Effector memory CD8-positive, alpha-beta T cell (primary cell): ENCODE measurements around the gene DNPEP.
"Not testable (repeated sequence)": the region's sequence is repeated elsewhere in the genome, so short reads cannot be mapped to it uniquely, and the experiment has no call there.

Experiments used
- ATAC-seq: fragments of 150-1000 bp; cut with Tn5 transposase; replicated peaks from 2 replicates; pipeline ENCODE4 v1.10.0; 2021; ENCODE audit warnings: mild to moderate bottlenecking, moderate library complexity
- DNase-seq, 3 experiments: peaks; one replicate each; pipeline ENCODE4 v3.0.0; 2021
- H3K27ac Mint-ChIP-seq, 2 donors: one replicate each; pipeline ENCODE4 v1.8.0; 2022; ENCODE audit warnings: mild to moderate bottlenecking in 2 of 2, mixed read lengths in 2 of 2, moderate library complexity in 2 of 2
- H3K27me3 Mint-ChIP-seq, 2 donors: one replicate each; pipeline ENCODE4 v1.8.0; 2022; ENCODE audit warnings: mixed read lengths in 2 of 2
- H3K36me3 Mint-ChIP-seq: one replicate; pipeline ENCODE4 v1.8.0; 2022; ENCODE audit warnings: mild to moderate bottlenecking, moderate library complexity, mixed read lengths; ENCODE audit not compliant: insufficient read depth
- H3K4me1 Mint-ChIP-seq, 2 donors: one replicate each; pipeline ENCODE4 v1.8.0; 2022; ENCODE audit warnings: low read depth in 2 of 2, mixed read lengths in 2 of 2
- H3K4me3 Mint-ChIP-seq, 2 donors: one replicate each; pipeline ENCODE4 v1.8.0; 2022; ENCODE audit warnings: mild to moderate bottlenecking in 2 of 2, mixed read lengths in 2 of 2, moderate library complexity in 2 of 2
- H3K9me3 Mint-ChIP-seq, 2 donors: one replicate each; pipeline ENCODE4 v1.8.0; 2022; ENCODE audit warnings: mixed read lengths in 2 of 2

DNPEP gene

DNA sequence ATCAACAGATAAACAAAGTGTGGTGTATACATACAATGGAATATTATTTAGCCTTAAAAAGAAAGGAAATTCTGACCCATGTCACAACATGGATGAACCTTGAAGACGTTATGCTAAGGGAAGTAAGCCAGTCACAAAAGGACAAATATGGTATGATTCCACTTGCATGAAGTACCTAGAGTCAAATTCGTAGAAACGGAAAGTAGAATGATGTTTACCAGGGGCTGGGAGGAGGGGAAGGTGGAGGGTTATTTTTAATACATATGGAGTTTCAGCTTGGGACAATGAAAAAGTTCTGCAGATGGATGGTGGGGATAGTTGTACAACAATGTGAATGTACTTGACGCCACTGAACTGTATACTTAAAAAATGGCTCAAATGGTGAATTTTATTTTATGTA, 27.1 kb upstream of the DNPEP start:
- no peak overlapping the region for H3K4me3 Mint-ChIP-seq
- H3K27me3 Mint-ChIP-seq = peaks cover 46 to 80% of the 10 kb centered on the region in 2 donors
- H3K36me3 Mint-ChIP-seq = no peaks in the 10 kb centered on the region
- no peak for DNase-seq
- no peaks in the 10 kb centered on the region for H3K9me3 Mint-ChIP-seq
- H3K27ac Mint-ChIP-seq = no peak overlapping the region
- ATAC-seq = no peak
- peaks cover 1 to 3% of the 10 kb centered on the region in 2 donors for H3K4me1 Mint-ChIP-seq

DNA sequence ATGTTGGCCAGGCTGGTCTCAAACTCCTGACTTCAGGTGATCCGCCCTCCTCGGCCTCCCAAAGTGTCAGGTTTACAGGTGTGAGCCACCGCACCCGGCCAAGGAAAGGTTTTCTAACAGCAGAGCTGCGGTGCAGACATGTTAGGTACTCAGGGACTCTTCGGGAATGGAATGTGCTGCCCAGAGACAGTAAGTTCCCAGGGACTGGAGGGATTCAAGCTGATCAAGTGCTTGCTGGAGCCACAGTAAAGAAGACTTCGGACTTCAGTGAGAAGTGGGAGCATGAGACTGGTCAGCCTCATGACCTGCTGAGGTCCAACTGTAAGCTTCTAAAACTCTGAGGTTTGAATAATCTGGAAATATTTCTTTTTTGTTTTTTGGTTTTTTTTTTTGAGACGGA, 22.7 kb upstream of the DNPEP start:
- Mint-ChIP-seq H3K36me3 (no peaks in the 10 kb centered on the region), H3K4me1 (no peaks in the 10 kb centered on the region), H3K27ac (no peak overlapping the region), H3K4me3 (no peak overlapping the region), H3K9me3 (no peaks in the 10 kb centered on the region), H3K27me3 (peaks cover 34 to 69% of the 10 kb centered on the region in 2 donors)
- ATAC-seq = no peak
- DNase-seq = no peak

DNA sequence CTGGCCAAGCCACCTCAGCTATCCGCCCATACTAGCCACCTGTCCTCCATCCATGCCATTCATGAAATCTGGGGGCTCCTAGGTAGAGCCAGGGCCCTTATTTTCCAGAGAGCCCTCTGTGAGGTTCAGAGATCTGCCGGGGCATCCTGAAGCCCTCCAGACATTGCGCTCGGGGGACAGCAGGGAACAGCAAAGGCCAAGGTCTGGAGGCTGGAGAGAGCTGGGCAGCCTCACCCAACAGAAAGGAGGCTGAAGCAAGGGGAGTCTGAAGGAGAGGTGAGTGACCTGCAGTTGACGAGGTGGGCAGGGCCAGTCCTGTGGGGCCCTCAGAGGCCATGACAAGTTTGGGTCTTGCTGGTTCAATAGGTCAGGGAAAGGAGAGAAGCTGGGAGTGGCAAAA, 21.9 kb upstream of the DNPEP start:
- Mint-ChIP-seq H3K9me3 (no peaks in the 10 kb centered on the region), H3K36me3 (no peaks in the 10 kb centered on the region), H3K4me3 (no peak overlapping the region), H3K27ac (no peak overlapping the region), H3K4me1 (no peaks in the 10 kb centered on the region), H3K27me3 (peaks cover 34 to 69% of the 10 kb centered on the region in 2 donors)
- DNase-seq = no peak
- ATAC-seq = no peak

DNA sequence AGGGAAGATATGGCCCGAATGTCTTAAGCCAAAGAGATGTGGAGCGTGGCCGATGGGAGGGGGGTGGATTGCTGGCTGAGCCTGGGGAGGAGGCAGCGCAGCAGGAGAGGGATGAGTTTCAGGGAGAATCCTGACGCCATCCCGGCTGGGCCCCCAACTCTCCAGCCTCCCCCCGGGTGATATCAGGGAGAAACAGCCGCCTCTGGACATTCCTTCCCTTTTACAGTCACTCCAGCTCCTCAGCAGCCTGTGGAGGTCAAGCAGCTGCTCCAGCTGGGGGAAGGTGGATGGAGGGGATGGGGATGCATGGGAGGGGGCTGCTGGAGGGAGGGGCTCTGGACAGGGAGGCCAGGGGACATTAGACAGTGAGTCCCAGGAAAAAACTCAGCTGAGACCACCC, 20.9 kb upstream of the DNPEP start:
- Mint-ChIP-seq H3K9me3 (no peaks in the 10 kb centered on the region), H3K4me3 (no peak overlapping the region), H3K4me1 (no peaks in the 10 kb centered on the region), H3K36me3 (no peaks in the 10 kb centered on the region), H3K27me3 (peaks cover 39 to 71% of the 10 kb centered on the region in 2 donors), H3K27ac (no peak overlapping the region)
- no peak for DNase-seq
- ATAC-seq = no peak

DNA sequence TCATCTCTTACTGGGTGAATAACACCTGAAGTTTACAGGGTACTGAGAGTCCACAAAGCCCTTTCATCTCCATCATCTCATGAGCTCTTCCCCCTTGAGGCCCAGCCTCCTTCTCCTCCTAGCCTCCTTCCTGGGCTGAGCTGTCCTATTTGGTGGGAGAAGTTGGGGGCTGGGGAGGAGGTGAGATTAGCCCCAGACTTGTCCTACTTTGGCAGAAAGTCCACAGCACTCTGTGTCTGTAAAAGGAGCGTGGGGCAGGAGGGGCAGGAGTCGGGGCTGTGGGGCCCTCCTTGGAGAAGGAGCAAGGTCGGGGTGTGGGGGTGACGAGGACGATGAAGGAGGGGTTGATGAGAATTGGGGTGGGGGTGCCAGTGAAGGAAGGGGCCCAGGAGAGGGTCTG, 20.5 kb upstream of the DNPEP start:
- no peaks in the 10 kb centered on the region for H3K4me1 Mint-ChIP-seq
- H3K36me3 Mint-ChIP-seq = no peaks in the 10 kb centered on the region
- no peaks in the 10 kb centered on the region for H3K9me3 Mint-ChIP-seq
- DNase-seq = no peak
- no peak for ATAC-seq
- peaks cover 38 to 70% of the 10 kb centered on the region in 2 donors for H3K27me3 Mint-ChIP-seq
- H3K27ac Mint-ChIP-seq = no peak overlapping the region
- H3K4me3 Mint-ChIP-seq = no peak overlapping the region

DNA sequence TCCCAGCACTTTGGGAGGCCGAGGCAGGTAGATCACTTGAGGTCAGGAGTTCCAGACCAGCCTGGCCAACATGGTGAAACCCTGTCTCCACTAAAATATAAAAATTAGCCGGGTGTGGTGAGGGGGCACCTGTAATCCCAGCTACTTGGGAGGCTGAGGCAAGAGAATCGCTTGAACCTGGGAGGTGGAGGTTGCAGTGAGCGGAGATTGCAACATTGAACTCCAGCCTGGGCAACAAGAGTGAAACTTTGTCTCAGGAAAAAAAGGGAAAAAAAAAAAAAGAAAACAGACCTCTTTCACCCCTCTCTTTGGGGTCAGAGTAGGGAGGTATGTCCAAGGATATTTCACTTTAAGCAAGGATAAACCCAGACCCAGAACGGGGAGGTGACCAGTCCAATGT, 19.6 kb upstream of the DNPEP start:
- H3K4me3 Mint-ChIP-seq, ATAC-seq, DNase-seq, H3K9me3 Mint-ChIP-seq, H3K36me3 Mint-ChIP-seq, H3K4me1 Mint-ChIP-seq: not testable (repeated sequence)
- Mint-ChIP-seq H3K27me3 (peaks cover 31 to 69% of the 10 kb centered on the region in 2 donors), H3K27ac (peak overlapping the region in 1 of 2 donors; percentile 9)

DNA sequence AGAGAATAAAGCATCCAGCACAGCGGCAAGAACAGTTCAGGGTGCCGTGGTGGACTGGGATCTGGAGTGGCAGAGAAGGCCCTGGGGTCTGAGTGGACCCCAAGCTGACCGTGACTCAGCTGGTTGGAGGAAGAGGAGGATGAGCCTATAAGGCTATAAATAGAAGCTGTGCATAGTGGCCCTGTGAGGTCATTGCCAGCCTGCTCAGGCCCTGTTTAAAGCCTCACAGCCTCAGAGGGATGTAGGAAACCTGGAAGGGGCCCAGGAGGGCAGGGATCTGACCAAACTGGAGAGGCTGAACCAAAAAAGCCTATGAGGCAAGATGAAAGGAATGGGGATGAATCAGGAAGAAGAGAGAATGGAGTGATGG, 19.1 kb upstream of the DNPEP start:
- Mint-ChIP-seq H3K27ac (peak overlapping the region in 1 of 2 donors; percentile 9), H3K27me3 (peaks cover 33 to 69% of the 10 kb centered on the region in 2 donors)

DNA sequence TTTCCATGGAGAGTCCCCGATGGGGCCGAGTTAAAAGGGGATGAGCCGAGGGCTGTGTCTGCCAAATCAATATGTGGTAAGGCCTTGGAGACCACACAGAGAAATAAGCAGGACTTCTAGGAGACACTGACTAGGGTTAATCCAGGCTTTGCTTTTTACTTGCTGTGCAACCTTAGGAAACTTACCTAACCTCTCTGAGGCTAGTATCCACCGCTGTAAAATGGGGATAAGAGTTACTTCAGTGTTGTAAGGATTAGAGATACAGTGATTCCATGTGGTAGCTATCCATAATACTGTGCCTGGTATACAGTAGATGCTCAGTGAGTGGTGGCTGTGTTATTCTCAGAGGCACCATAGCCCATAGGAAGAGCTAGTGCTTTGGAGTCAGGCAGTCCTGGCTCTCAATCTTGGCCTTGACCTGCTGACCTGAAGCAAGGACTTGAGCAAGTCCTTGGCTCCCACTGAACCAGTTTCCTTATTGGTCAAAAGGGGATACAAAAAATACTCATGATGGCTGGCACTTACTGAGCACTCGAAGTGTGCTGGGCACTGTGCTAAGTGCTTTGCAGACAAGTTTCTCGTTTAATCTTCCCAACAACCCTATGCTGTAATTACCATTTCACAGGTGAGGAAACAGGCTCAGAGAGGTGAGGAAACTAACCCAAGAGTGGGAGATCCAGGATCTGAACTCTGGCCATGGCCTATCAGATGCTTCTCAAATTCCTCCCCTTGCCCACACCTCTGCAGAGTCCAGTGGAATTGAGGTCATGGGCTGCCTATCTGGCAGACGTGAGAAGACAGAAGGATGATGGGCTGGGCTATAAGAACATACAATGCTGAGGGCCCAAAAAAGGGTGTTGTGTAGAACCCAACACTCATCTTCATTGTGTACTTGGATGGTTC, 18.5 kb upstream of the DNPEP start:
- H3K36me3 Mint-ChIP-seq = no peaks in the 10 kb centered on the region
- H3K4me1 Mint-ChIP-seq = no peaks in the 10 kb centered on the region
- ATAC-seq = no peak
- no peak for DNase-seq
- peak overlapping the region in 1 of 2 donors; percentile 9 for H3K27ac Mint-ChIP-seq
- peaks cover 27 to 66% of the 10 kb centered on the region in 2 donors for H3K27me3 Mint-ChIP-seq
- H3K9me3 Mint-ChIP-seq = no peaks in the 10 kb centered on the region
- no peak overlapping the region for H3K4me3 Mint-ChIP-seq

More for the DNA sequence above, 19.1 kb upstream of the DNPEP start:
- DNase-seq = no peak
- Mint-ChIP-seq H3K36me3 (no peaks in the 10 kb centered on the region), H3K9me3 (no peaks in the 10 kb centered on the region), H3K4me3 (no peak overlapping the region), H3K4me1 (no peaks in the 10 kb centered on the region)
- no peak for ATAC-seq

DNA sequence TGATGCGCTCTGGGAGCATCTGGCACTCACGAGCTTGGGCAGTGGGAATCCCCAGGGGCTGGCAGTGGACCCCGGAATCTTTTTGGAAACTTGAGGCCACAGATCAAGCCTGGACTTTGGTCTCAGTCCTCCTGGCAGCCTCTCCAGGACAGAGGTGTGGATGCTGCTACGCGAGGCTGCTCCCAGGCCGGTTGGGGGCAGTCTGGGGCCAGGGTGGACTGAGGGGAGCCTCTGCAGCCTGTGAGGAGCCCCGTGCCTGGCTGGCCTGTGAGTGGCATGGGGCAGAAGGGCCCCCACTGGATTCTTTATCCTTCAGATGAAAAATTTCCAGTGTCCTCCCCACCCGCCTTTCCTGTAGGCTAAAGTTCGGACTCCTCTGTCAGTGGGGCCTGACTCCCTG, 17.7 kb upstream of the DNPEP start:
- no peak overlapping the region for H3K4me3 Mint-ChIP-seq
- H3K27me3 Mint-ChIP-seq = peaks cover 26 to 64% of the 10 kb centered on the region in 2 donors
- no peaks in the 10 kb centered on the region for H3K9me3 Mint-ChIP-seq
- no peak overlapping the region for H3K27ac Mint-ChIP-seq
- no peaks in the 10 kb centered on the region for H3K36me3 Mint-ChIP-seq
- no peak for ATAC-seq
- H3K4me1 Mint-ChIP-seq = no peaks in the 10 kb centered on the region
- no peak for DNase-seq

DNA sequence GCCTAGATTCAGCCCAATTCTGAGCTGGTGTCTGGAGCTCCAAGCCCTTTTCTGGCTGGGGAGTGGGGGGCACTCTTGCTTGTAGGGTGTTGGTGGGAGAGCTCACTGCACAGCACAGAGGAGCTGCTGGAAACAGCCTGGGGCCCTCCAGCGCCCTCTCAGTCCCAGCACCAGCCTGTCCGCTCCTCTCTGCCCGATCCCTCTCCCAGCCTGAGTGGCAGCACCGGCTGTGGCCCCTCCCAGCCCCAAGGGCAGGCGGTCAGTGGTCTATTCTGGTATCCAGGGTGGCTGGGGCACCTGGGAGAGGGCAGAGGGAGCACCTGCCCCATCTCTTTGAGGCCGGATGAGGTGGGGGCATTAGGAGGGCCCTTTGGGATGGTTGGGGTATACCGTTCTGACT, 17.2 kb upstream of the DNPEP start:
- Mint-ChIP-seq H3K9me3 (no peaks in the 10 kb centered on the region), H3K36me3 (peaks cover 2% of the 10 kb centered on the region), H3K4me3 (no peak overlapping the region), H3K27me3 (peaks cover 26 to 60% of the 10 kb centered on the region in 2 donors), H3K27ac (no peak overlapping the region), H3K4me1 (no peaks in the 10 kb centered on the region)
- no peak for DNase-seq
- ATAC-seq = no peak

DNA sequence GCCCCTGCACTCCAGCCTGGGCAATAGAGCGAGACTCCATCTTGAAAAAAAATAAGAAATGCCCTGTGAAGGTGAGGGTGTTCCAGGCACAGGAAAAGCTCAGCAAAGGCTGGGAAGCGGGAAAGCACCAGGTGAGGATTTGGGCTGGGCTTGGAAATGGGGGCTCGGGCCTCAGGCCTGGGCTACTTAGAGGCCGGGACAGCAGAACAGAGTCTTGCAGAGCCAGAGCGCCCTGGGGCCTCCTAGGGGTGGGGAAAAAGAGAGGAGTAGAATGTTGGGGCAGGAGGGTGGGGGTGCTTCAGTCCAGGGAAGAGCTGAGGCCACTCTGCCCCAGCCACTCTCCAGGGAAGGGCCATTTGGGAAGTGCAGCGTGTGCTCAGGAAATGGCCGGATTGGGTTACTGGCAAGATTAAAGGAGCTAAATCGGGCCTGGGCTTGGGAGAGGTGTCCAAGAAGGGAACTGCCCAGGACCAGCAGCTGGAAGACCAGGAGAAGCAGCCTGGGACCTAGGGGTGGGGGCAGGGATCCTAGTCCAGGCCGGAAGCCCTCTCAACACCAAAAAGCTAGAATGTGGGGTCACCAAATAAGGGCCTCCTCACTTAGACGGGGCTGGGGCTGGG, 16.7 kb upstream of the DNPEP start:
- DNase-seq (no peak), ATAC-seq (no peak)
- Mint-ChIP-seq H3K4me1 (no peaks in the 10 kb centered on the region), H3K9me3 (no peaks in the 10 kb centered on the region), H3K36me3 (peaks cover 2% of the 10 kb centered on the region), H3K4me3 (no peak overlapping the region), H3K27ac (no peak overlapping the region), H3K27me3 (peaks cover 26 to 54% of the 10 kb centered on the region in 2 donors)

DNA sequence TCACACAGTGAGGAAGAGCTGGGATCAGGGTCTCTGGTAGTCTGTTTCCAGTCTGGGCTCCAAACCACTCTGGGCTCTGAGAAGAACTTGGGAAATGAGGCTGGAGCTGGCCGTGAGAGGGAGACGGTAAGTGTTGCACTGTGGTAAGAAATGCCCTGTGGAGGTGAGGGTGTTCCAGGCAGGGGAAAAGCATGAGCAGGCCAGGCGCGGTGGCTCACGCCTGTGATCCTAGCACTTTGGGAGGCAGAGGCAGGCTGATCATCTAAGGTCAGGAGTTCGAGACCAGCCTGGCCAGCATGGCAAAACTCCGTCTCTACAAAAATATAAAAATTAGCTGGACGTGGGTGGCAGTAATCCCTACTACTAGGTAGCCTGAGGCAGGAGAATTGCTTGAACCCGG, 16.1 kb upstream of the DNPEP start:
- Mint-ChIP-seq H3K27ac (no peak overlapping the region), H3K4me3 (no peak overlapping the region), H3K9me3 (no peaks in the 10 kb centered on the region), H3K4me1 (no peaks in the 10 kb centered on the region), H3K36me3 (peaks cover 2% of the 10 kb centered on the region), H3K27me3 (peaks cover 26 to 49% of the 10 kb centered on the region in 2 donors)
- no peak for ATAC-seq
- DNase-seq = no peak

DNA sequence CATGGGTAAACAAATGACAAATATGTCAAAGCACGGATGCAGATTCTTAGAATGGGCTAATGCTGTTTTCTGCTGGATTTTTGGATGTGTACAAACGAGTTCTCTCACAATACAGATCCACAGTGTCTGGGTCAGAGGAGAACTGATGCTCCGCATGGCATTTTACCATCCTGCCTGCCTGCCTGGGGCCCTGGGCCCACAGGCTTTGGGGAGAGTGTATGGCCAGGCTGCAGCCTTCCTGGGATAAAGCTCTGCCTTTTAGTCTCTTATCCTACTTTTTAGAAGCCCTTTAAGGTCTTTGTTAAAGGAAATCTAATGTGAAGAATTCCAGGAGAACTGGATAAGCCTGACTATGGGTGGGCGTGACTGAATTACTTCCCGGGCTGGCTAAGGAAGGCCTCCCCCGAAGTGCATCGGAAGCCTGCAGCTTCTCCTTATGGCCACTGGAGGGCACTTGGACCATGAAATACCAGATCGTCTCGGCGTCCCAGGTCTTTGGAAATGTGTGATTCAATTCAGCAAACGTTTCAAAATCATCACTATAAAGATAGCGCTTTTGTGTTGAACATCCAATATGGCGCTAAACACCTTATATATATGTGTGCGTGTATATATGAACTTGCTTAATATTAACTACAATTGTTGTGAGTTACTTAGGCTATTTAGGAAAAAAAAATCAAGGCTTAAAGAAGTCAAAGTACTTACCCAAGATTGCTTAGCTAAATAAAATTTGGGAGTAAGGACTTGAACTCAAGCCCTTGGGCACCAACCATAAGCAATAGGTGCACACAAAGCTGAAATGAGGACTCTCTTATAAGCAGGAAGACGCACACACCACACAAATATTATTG, 15.2 kb upstream of the DNPEP start:
- H3K9me3 Mint-ChIP-seq = no peaks in the 10 kb centered on the region
- H3K4me1 Mint-ChIP-seq = no peaks in the 10 kb centered on the region
- no peak overlapping the region for H3K27ac Mint-ChIP-seq
- no peak overlapping the region for H3K4me3 Mint-ChIP-seq
- peak; percentile 43 to 54 (median 51) for DNase-seq
- peaks cover 2% of the 10 kb centered on the region for H3K36me3 Mint-ChIP-seq
- ATAC-seq = peak; percentile 93
- H3K27me3 Mint-ChIP-seq = peaks cover 20 to 39% of the 10 kb centered on the region in 2 donors
